Posterior vena cava (tissue), 2 donors: ENCODE measurements around the gene LCA5. TPM values are rescaled to one million over a fixed set of nuclear protein-coding genes. Genes with fewer than 3 reads are reported as not detected.

Source experiments
- total RNA-seq, 2 donors: library from RNA; stranded (reverse); fragmentation: NEBNext Ultra II Directional; extraction: Animal tissue kit (Norgen Biotek cat#: 25700); gene quantifications; one replicate each; pipeline ENCODE4 v1.2.1, GENCODE V29; 2021
- donor health status: DM: yes; HTN: yes; CAD: no.
- donor health status: DM: yes; HTN: yes; CAD: no.

Gene LCA5
- total RNA-seq, 2 donors from 2014 or later: 6.8 to 7.1 TPM

Other genes with a start within 250 kb of the LCA5 start
- 10 to 100 TPM; 14.0 to 15.0 TPM for gene SH3BGRL2, start 93.9 kb upstream of the LCA5 start, total RNA-seq